GM18499 (cell line): ENCODE data around the gene SPTBN1.
"Not testable (repeated sequence)": the region's sequence is repeated elsewhere in the genome, so short reads cannot be mapped to it uniquely, and the experiment has no call there.

ENCODE experiments used
- ATAC-seq: cut with Tn5 transposase; IDR thresholded peaks from one replicate; pipeline ENCODE4 v1.9.1; 2021; ENCODE audit warnings: moderate number of reproducible peaks; ENCODE audit not compliant: insufficient read depth, unreplicated experiment

Gene SPTBN1

GRCh38 chr2:54466870-54467269 is 10.7 kb downstream of the SPTBN1 start:
- ATAC-seq, result no peak

GRCh38 chr2:54468673-54469072 is 12.5 kb downstream of the SPTBN1 start:
- ATAC-seq, result no peak

GRCh38 chr2:54469484-54470053 is 13.4 kb downstream of the SPTBN1 start:
- ATAC-seq, result no peak

GRCh38 chr2:54470266-54470938 is 14.3 kb downstream of the SPTBN1 start:
- ATAC-seq, result no peak

- peak; percentile 78 for ATAC-seq
Measured at GRCh38 chr2:54471221-54471711, 15.1 kb downstream of the SPTBN1 start.

- no peak for ATAC-seq
Measured at GRCh38 chr2:54473851-54474250, 17.7 kb downstream of the SPTBN1 start.

GRCh38 chr2:54475285-54475684 is 19.2 kb downstream of the SPTBN1 start:
- ATAC-seq, result no peak

GRCh38 chr2:54475919-54476318 is 19.8 kb downstream of the SPTBN1 start:
- no peak for ATAC-seq

GRCh38 chr2:54476852-54477251 is 20.7 kb downstream of the SPTBN1 start:
- no peak for ATAC-seq

GRCh38 chr2:54477896-54478295 is 21.8 kb downstream of the SPTBN1 start:
- no peak for ATAC-seq

- ATAC-seq, result no peak
Measured at GRCh38 chr2:54478899-54479298, 22.8 kb downstream of the SPTBN1 start.

GRCh38 chr2:54479424-54479823 is 23.3 kb downstream of the SPTBN1 start:
- no peak for ATAC-seq

- no peak for ATAC-seq
Measured at GRCh38 chr2:54480025-54480424, 23.9 kb downstream of the SPTBN1 start.

- no peak for ATAC-seq
Measured at GRCh38 chr2:54481686-54482085, 25.6 kb downstream of the SPTBN1 start.

- ATAC-seq, result no peak
Measured at GRCh38 chr2:54482715-54483114, 26.6 kb downstream of the SPTBN1 start.

- no peak for ATAC-seq
Measured at GRCh38 chr2:54483426-54483825, 27.3 kb downstream of the SPTBN1 start.

GRCh38 chr2:54485756-54486155 is 29.6 kb downstream of the SPTBN1 start:
- ATAC-seq, result not testable (repeated sequence)

GRCh38 chr2:54486766-54487165 is 30.6 kb downstream of the SPTBN1 start:
- ATAC-seq, result no peak

GRCh38 chr2:54490863-54491262 is 34.7 kb downstream of the SPTBN1 start:
- no peak for ATAC-seq

GRCh38 chr2:54492335-54492734 is 36.2 kb downstream of the SPTBN1 start:
- ATAC-seq, result no peak

- no peak for ATAC-seq
Measured at GRCh38 chr2:54494087-54494486, 38.0 kb downstream of the SPTBN1 start.

GRCh38 chr2:54496920-54497319 is 40.8 kb downstream of the SPTBN1 start:
- no peak for ATAC-seq
